Esophagus muscularis mucosa (tissue), 4 donors: ENCODE measurements around the gene HSPB6.

Experiments
- CTCF ChIP-seq, 3 experiments: fragments of 200-600 bp in 2 of 3; fragments of 450-650 bp in 1 of 3; sonication (generic) in 2 of 3; IDR thresholded peaks; one replicate each; pipeline ENCODE4 v1.5.1; 2017 to 2019; ENCODE audit warnings: antibody characterized with exemption in 3 of 3, mild to moderate bottlenecking in 2 of 3, moderate library complexity in 1 of 3
- EP300 ChIP-seq: sonication (generic); formaldehyde crosslinking; IDR thresholded peaks from one replicate; pipeline ENCODE4 v1.6.1; 2017; ENCODE audit warnings: antibody characterized with exemption
- POLR2A ChIP-seq: fragments of 450-650 bp; IDR thresholded peaks from one replicate; pipeline ENCODE4 v1.6.1; 2017; ENCODE audit warnings: antibody characterized with exemption, moderate library complexity, mild to moderate bottlenecking, low read depth

GRCh38 chr19:35797663-35798062 is 40.8 kb upstream of the HSPB6 start:
- TF ChIP-seq EP300, result no peak
- no peak for TF ChIP-seq CTCF (IDR thresholded peaks at IDR 0.05)
- no peak for TF ChIP-seq POLR2A
